ENCODE measurements around the gene CEMIP.

Gene CEMIP

GRCh38 chr15:80817901-80818300 lies 38.7 kb downstream of the CEMIP start:
- Histone ChIP-seq H3F3A (ENCODE audit: insufficient read depth, low read length) (no peaks in the 10 kb centered on the region; the same call in 1 of the 2 replicates), H4K20me1 (ENCODE audit: insufficient read depth, low read length) (no peaks in the 10 kb centered on the region), H3K79me2 (ENCODE audit: low read length) (no peaks in the 10 kb centered on the region), H3K9me3 (replicated peaks; ENCODE audit: insufficient read depth, low read length) (no peaks in the 10 kb centered on the region), H3K27ac (ENCODE audit: low read length) (no peak overlapping the region), H3K27me3 (replicated peaks; ENCODE audit: insufficient read depth, low read length) (no peaks in the 10 kb centered on the region), H3K9me2 (replicated peaks; ENCODE audit: insufficient read depth, low read length) (no peaks in the 10 kb centered on the region), H3K4me2 (ENCODE audit: low read depth, low read length) (peak overlapping the region; percentile 18; the same call in 1 of the 2 replicates), H3K4me3 (ENCODE audit: low read length) (no peak overlapping the region), H3K9ac (ENCODE audit: low read length) (no peak overlapping the region), H3K36me3 (replicated peaks; ENCODE audit: insufficient read depth, low read length) (no peaks in the 10 kb centered on the region), H2AFZ (ENCODE audit: low read length) (peak overlapping the region; percentile 1; the same call in 1 of the 2 replicates), H3K4me1 (ENCODE audit: low read length) (peaks cover 6% of the 10 kb centered on the region; the same call in 1 of the 2 replicates)
- no peak for DNase-seq
- TF ChIP-seq CTCF (IDR thresholded peaks at IDR 0.05; ENCODE audit: low read length) = no peak
- no peak for TF ChIP-seq EZH2 (optimal IDR thresholded peaks at IDR 0.05; ENCODE audit: low read depth, low read length)
- no peak for TF ChIP-seq EZH2phosphoT487 (IDR thresholded peaks at IDR 0.05; ENCODE audit: low read length)

GRCh38 chr15:80819001-80819400 lies 39.8 kb downstream of the CEMIP start:
- H3K4me3 ChIP-seq (ENCODE audit: low read length) = no peak overlapping the region
- H3K9ac ChIP-seq (ENCODE audit: low read length) = no peak overlapping the region
- no peak for DNase-seq
- no peaks in the 10 kb centered on the region for H3K27me3 ChIP-seq (replicated peaks; ENCODE audit: insufficient read depth, low read length)
- H3K36me3 ChIP-seq (replicated peaks; ENCODE audit: insufficient read depth, low read length) = no peaks in the 10 kb centered on the region
- H3K27ac ChIP-seq (ENCODE audit: low read length) = no peak overlapping the region
- TF ChIP-seq EZH2phosphoT487 (IDR thresholded peaks at IDR 0.05; ENCODE audit: low read length) = no peak
- TF ChIP-seq CTCF (IDR thresholded peaks at IDR 0.05; ENCODE audit: low read length) = no peak
- TF ChIP-seq EZH2 (optimal IDR thresholded peaks at IDR 0.05; ENCODE audit: low read depth, low read length) = no peak
- no peaks in the 10 kb centered on the region for H3K9me3 ChIP-seq (replicated peaks; ENCODE audit: insufficient read depth, low read length)
- H2AFZ ChIP-seq (ENCODE audit: low read length) = no peak overlapping the region
- no peaks in the 10 kb centered on the region for H3K79me2 ChIP-seq (ENCODE audit: low read length)
- no peak overlapping the region for H3K4me2 ChIP-seq (ENCODE audit: low read depth, low read length)
- H3K4me1 ChIP-seq (ENCODE audit: low read length) = peaks cover 6% of the 10 kb centered on the region; the same call in 1 of the 2 replicates
- H4K20me1 ChIP-seq (ENCODE audit: insufficient read depth, low read length) = no peaks in the 10 kb centered on the region
- no peaks in the 10 kb centered on the region; the same call in 1 of the 2 replicates for H3F3A ChIP-seq (ENCODE audit: insufficient read depth, low read length)
- H3K9me2 ChIP-seq (replicated peaks; ENCODE audit: insufficient read depth, low read length) = no peaks in the 10 kb centered on the region

GRCh38 chr15:80820092-80820491 lies 40.9 kb downstream of the CEMIP start:
- H3K27ac ChIP-seq (ENCODE audit: low read length) = no peak overlapping the region
- H3K4me2 ChIP-seq (ENCODE audit: low read depth, low read length) = no peak overlapping the region
- no peak overlapping the region for H3K4me3 ChIP-seq (ENCODE audit: low read length)
- H3K9ac ChIP-seq (ENCODE audit: low read length) = no peak overlapping the region
- peaks cover 6% of the 10 kb centered on the region; the same call in 1 of the 2 replicates for H3K4me1 ChIP-seq (ENCODE audit: low read length)
- no peak for DNase-seq
- H3K36me3 ChIP-seq (replicated peaks; ENCODE audit: insufficient read depth, low read length) = no peaks in the 10 kb centered on the region
- H3K9me2 ChIP-seq (replicated peaks; ENCODE audit: insufficient read depth, low read length) = no peaks in the 10 kb centered on the region
- TF ChIP-seq EZH2 (optimal IDR thresholded peaks at IDR 0.05; ENCODE audit: low read depth, low read length) (no peak), EZH2phosphoT487 (IDR thresholded peaks at IDR 0.05; ENCODE audit: low read length) (no peak), CTCF (IDR thresholded peaks at IDR 0.05; ENCODE audit: low read length) (no peak)
- H4K20me1 ChIP-seq (ENCODE audit: insufficient read depth, low read length) = no peaks in the 10 kb centered on the region
- H3K27me3 ChIP-seq (replicated peaks; ENCODE audit: insufficient read depth, low read length) = no peaks in the 10 kb centered on the region
- no peak overlapping the region for H2AFZ ChIP-seq (ENCODE audit: low read length)
- no peaks in the 10 kb centered on the region for H3K9me3 ChIP-seq (replicated peaks; ENCODE audit: insufficient read depth, low read length)
- H3F3A ChIP-seq (ENCODE audit: insufficient read depth, low read length) = no peaks in the 10 kb centered on the region; the same call in 1 of the 2 replicates
- no peaks in the 10 kb centered on the region for H3K79me2 ChIP-seq (ENCODE audit: low read length)

Measured in MM.1S (cell line).